HG03457 (cell line): ENCODE data around the gene SPRR2E.
"Not testable (repeated sequence)": the region's sequence is repeated elsewhere in the genome, so short reads cannot be mapped to it uniquely, and the experiment has no call there.

ENCODE experiments used
- ATAC-seq: cut with Tn5 transposase; IDR thresholded peaks from one replicate; pipeline ENCODE4 v1.9.1; 2021; ENCODE audit warnings: moderate number of reproducible peaks; ENCODE audit not compliant: unreplicated experiment

The SPRR2E gene

GRCh38 chr1:153071511-153071910 is 22.8 kb downstream of the SPRR2E start, which contains the start of gene SPRR2B:
Gene SPRR2B, minus strand, starts transcription at chr1:153071611. Its CDS starts 772 bp downstream, at chr1:153070839.
- no peak for ATAC-seq

DNA sequence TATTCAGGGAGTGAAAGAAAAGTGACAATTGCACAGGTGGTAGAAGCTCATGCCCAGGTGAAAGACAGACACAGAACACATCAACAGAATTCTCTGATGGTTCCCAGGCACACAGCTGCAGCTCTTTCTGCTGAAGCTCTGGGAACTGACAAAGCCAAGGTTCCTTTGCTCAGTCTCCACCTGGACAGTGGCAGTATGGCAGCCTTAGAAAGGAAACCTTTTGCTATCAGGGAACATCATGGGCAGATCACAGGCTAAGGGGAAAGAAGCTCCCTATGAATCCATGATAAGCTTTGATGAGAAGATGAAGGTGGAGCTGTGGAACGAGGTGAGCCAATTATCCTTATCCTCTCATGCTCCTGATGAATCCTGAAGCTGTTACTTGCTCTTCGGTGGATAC is 24.1 kb downstream of the SPRR2E start:
- no peak for ATAC-seq

GRCh38 chr1:153058826-153059784 is 35.2 kb downstream of the SPRR2E start:
- no peak for ATAC-seq

- ATAC-seq = no peak
These were observed 36.2 kb downstream of the SPRR2E start for GRCh38 chr1:153058154-153058553.

DNA sequence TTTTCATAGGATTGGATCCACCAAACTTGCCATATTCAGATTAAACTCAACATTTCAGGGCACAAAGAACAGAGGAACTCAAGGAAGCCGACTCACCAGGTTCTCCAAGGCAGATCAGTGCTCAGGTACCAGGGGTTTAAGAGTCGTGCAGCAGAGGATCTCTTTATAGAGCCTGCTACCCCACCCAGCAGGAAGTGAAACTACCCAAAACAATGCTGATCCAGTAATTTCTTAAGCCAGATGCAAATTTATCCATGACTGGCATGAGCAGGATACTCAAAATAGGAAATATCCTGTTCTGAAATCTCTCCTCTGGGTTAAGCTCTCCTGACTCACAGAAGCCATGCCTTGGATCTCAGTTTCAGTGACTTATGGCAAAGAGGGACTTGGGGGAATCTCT is 37.0 kb downstream of the SPRR2E start, which contains the start of gene SPRR2A:
Gene SPRR2A (minus strand): TSS at position 138 of the 400 bp plus-strand sequence. CDS start 777 bp downstream, outside the sequence.
- no peak for ATAC-seq

DNA sequence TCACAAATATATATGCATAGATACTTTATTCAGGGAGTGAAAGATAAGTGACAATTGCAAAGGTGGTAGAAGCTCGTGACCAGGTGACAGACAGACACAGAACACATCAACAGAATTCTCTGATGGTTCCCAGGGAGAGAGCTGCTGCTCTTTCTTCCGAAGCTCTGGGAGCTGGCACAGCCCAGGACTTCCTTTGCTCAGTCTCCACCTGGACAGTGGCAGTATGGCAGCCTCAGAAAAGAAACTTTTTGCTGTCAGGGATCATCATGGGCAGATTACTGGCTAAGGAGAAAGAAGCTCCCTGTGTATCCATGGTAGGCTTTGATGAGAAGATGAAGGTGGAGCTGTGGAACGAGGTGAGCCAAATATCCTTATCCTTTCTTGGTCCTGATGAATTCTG is 38.2 kb downstream of the SPRR2E start:
- not testable (repeated sequence) for ATAC-seq

DNA sequence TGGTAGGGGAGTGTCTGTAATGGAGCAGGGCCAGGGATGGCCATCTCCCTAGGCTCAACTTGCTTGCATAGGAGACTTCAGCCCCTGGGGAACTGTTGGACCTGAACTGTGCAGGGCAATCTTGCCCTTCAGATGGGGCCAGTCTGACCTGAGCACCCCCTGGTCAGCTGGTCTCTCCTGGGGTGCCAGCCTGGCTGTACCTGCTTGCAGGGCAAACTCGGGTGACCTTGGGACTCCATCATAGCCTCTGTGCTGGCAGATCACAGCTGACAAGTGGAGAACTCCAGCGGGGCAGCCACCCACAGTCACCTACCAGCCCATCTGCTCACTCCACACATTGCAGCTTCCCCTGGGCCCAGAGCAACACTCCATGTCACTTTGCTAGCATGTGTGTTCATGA is 45.1 kb downstream of the SPRR2E start:
- no peak for ATAC-seq
